ENCODE results near the gene ASXL2. TPM values are rescaled to one million over a fixed set of nuclear protein-coding genes. Genes with fewer than 3 reads are reported as not detected.
"Not testable (repeated sequence)": the region's sequence is repeated elsewhere in the genome, so short reads cannot be mapped to it uniquely, and the experiment has no call there.

The ASXL2 gene
- total RNA-seq, 1 donor: 22.0 TPM

- DNase-seq (ENCODE audit: low read depth): no peak
- H3K4me3 ChIP-seq (ENCODE audit: low read depth, low read length): no peak overlapping the region
- TF ChIP-seq CTCF (IDR thresholded peaks at IDR 0.05; ENCODE audit: insufficient read depth, low read length): no peak
These were observed 46.4 kb downstream of the ASXL2 start for GRCh38 chr2:25831746-25832449.

- no peak overlapping the region for H3K4me3 ChIP-seq (ENCODE audit: low read depth, low read length)
- DNase-seq (ENCODE audit: low read depth): no peak
- no peak for TF ChIP-seq CTCF (IDR thresholded peaks at IDR 0.05; ENCODE audit: insufficient read depth, low read length)
These were observed 48.5 kb downstream of the ASXL2 start for GRCh38 chr2:25829828-25830227.

GRCh38 chr2:25829377-25829704 is 48.9 kb downstream of the ASXL2 start:
- no peak for DNase-seq (ENCODE audit: low read depth)
- H3K4me3 ChIP-seq (ENCODE audit: low read depth, low read length): no peak overlapping the region
- no peak for TF ChIP-seq CTCF (IDR thresholded peaks at IDR 0.05; ENCODE audit: insufficient read depth, low read length)

- not testable (repeated sequence) for H3K4me3 ChIP-seq (ENCODE audit: low read depth, low read length); DNase-seq (ENCODE audit: low read depth)
These were observed 49.5 kb downstream of the ASXL2 start for GRCh38 chr2:25828532-25829376.

- TF ChIP-seq CTCF (IDR thresholded peaks at IDR 0.05; ENCODE audit: insufficient read depth, low read length): no peak
- DNase-seq (ENCODE audit: low read depth): no peak
- no peak overlapping the region for H3K4me3 ChIP-seq (ENCODE audit: low read depth, low read length)
These were observed 53.0 kb downstream of the ASXL2 start for GRCh38 chr2:25825238-25825637.

- TF ChIP-seq CTCF (IDR thresholded peaks at IDR 0.05; ENCODE audit: insufficient read depth, low read length): no peak
- H3K4me3 ChIP-seq (ENCODE audit: low read depth, low read length): no peak overlapping the region
- DNase-seq (ENCODE audit: low read depth): no peak
These were observed 53.6 kb downstream of the ASXL2 start for GRCh38 chr2:25824718-25825117.

- TF ChIP-seq CTCF (IDR thresholded peaks at IDR 0.05; ENCODE audit: insufficient read depth, low read length): no peak
- H3K4me3 ChIP-seq (ENCODE audit: low read depth, low read length): no peak overlapping the region
- no peak for DNase-seq (ENCODE audit: low read depth)
These were observed 54.1 kb downstream of the ASXL2 start for GRCh38 chr2:25824216-25824615.
